OCI-LY1 (cell line): ENCODE results near the gene MCTP1.

Experiments
- H2AFZ ChIP-seq: fragments of 200-600 bp; sonication (generic), shearing (Covaris generic); 2 replicates; pipeline ENCODE4 v1.6.0; 2014; ENCODE audit warnings: antibody characterized with exemption, mild to moderate bottlenecking, low read length
- H3F3A ChIP-seq: fragments of 200-600 bp; sonication (generic), shearing (Covaris generic); 2 replicates; pipeline ENCODE4 v1.6.0; 2014; ENCODE audit warnings: mild to moderate bottlenecking, antibody characterized with exemption, low read length, moderate library complexity; ENCODE audit not compliant: insufficient read depth
- H3K27ac ChIP-seq: fragments of 200-600 bp; sonication (generic); 2 replicates; pipeline ENCODE4 v1.5.1; 2014; ENCODE audit warnings: low read length, mixed run types, mild to moderate bottlenecking, low read depth; ENCODE audit not compliant: poor library complexity, severe bottlenecking
- H3K27me3 ChIP-seq: fragments of 200-600 bp; sonication (generic); 2 replicates; pipeline ENCODE4 v1.6.0; 2014; ENCODE audit warnings: antibody characterized with exemption, mild to moderate bottlenecking, low read length, moderate library complexity; ENCODE audit not compliant: insufficient read depth
- H3K36me3 ChIP-seq: fragments of 200-600 bp; sonication (generic); 2 replicates; pipeline ENCODE4 v1.6.1; 2014; ENCODE audit warnings: mild to moderate bottlenecking, antibody characterized with exemption, low read length, moderate library complexity, mixed read lengths; ENCODE audit not compliant: insufficient read depth
- H3K4me1 ChIP-seq: fragments of 200-600 bp; sonication (generic); 2 replicates; pipeline ENCODE4 v1.5.1; 2014; ENCODE audit warnings: mild to moderate bottlenecking, low read length, moderate library complexity; ENCODE audit not compliant: insufficient read depth, severe bottlenecking
- H3K4me2 ChIP-seq: fragments of 200-600 bp; sonication (generic), shearing (Covaris generic); 2 replicates; pipeline ENCODE4 v1.6.1; 2014; ENCODE audit warnings: low read length
- H3K4me3 ChIP-seq: fragments of 200-600 bp; sonication (generic); 2 replicates; pipeline ENCODE4 v1.5.1; 2014; ENCODE audit warnings: low read length, low read depth, mild to moderate bottlenecking, mixed read lengths; ENCODE audit not compliant: poor library complexity, severe bottlenecking
- H3K79me2 ChIP-seq: fragments of 200-600 bp; shearing (Covaris generic); 2 replicates; pipeline ENCODE4 v1.6.1; 2016; ENCODE audit warnings: mixed run types, low read length, mixed read lengths; ENCODE audit not compliant: insufficient read depth
- H3K9ac ChIP-seq: fragments of 200-600 bp; sonication (generic), shearing (Covaris generic); 2 replicates; pipeline ENCODE4 v1.6.1; 2014; ENCODE audit warnings: mild to moderate bottlenecking, low read length, mixed read lengths
- H3K9me2 ChIP-seq: fragments of 200-600 bp; sonication (generic), shearing (Covaris generic); 2 replicates; pipeline ENCODE4 v1.6.1; 2014; ENCODE audit warnings: low read depth, mild to moderate bottlenecking, low read length, mixed read lengths
- H3K9me3 ChIP-seq: fragments of 200-600 bp; shearing (Covaris generic); 2 replicates; pipeline ENCODE4 v1.6.1; 2014; ENCODE audit warnings: low read length, mixed read lengths
- H4K20me1 ChIP-seq: fragments of 200-600 bp; sonication (generic), shearing (Covaris generic); 2 replicates; pipeline ENCODE4 v1.6.0; 2016; ENCODE audit warnings: mild to moderate bottlenecking, low read length; ENCODE audit not compliant: insufficient read depth
- EZH2 ChIP-seq: fragments of 200-600 bp; sonication (generic), shearing (Covaris generic); IDR thresholded peaks from 2 replicates; pipeline ENCODE4 v1.8.0; 2017; ENCODE audit warnings: borderline replicate concordance, mixed run types, mild to moderate bottlenecking, antibody characterized with exemption, low read length, moderate library complexity, mixed read lengths
- TF ChIP-seq, protein P1 (sequence below): fragments of 200-600 bp; sonication (generic), shearing (Covaris generic); IDR thresholded peaks from 2 replicates; pipeline ENCODE4 v1.5.1; 2017; ENCODE audit warnings: mild to moderate bottlenecking, antibody characterized with exemption, low read length, moderate library complexity, mixed read lengths

Gene MCTP1

DNA sequence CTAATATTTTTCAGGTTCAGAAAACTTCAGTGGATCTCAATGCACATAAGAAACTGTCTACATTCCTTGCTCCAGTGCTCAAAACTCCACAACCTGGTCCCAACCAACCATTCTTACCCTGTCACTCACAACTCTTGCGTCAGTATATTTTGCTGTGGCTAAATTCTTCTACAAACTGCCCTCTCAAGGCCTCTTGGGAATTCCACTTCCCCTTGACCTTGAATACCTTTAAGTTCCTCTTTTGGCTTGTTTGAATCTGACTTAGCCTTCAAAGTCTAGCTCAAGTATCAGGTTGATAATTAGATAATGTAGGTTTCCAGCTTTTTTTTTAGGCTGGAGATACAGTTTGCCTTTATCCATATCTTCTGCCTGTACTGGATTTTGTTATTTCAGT, 538.2 kb downstream of the MCTP1 start:
- Histone ChIP-seq H3K27me3 (no peaks in the 10 kb centered on the region), H3F3A (no peaks in the 10 kb centered on the region), H3K9ac (no peak overlapping the region), H3K4me3 (no peak overlapping the region), H3K4me1 (peaks cover 75% of the 10 kb centered on the region), H3K4me2 (peak overlapping the region; percentile 27; the same call in 1 of the 2 replicates), H3K9me2 (no peaks in the 10 kb centered on the region), H2AFZ (no peak overlapping the region), H3K9me3 (no peaks in the 10 kb centered on the region), H3K36me3 (no peaks in the 10 kb centered on the region), H4K20me1 (no peaks in the 10 kb centered on the region), H3K79me2 (no peaks in the 10 kb centered on the region), H3K27ac (peak overlapping the region; percentile 54)
- TF ChIP-seq, protein P1, sequence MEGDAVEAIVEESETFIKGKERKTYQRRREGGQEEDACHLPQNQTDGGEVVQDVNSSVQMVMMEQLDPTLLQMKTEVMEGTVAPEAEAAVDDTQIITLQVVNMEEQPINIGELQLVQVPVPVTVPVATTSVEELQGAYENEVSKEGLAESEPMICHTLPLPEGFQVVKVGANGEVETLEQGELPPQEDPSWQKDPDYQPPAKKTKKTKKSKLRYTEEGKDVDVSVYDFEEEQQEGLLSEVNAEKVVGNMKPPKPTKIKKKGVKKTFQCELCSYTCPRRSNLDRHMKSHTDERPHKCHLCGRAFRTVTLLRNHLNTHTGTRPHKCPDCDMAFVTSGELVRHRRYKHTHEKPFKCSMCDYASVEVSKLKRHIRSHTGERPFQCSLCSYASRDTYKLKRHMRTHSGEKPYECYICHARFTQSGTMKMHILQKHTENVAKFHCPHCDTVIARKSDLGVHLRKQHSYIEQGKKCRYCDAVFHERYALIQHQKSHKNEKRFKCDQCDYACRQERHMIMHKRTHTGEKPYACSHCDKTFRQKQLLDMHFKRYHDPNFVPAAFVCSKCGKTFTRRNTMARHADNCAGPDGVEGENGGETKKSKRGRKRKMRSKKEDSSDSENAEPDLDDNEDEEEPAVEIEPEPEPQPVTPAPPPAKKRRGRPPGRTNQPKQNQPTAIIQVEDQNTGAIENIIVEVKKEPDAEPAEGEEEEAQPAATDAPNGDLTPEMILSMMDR, result no peak
- TF ChIP-seq EZH2, result no peak

DNA sequence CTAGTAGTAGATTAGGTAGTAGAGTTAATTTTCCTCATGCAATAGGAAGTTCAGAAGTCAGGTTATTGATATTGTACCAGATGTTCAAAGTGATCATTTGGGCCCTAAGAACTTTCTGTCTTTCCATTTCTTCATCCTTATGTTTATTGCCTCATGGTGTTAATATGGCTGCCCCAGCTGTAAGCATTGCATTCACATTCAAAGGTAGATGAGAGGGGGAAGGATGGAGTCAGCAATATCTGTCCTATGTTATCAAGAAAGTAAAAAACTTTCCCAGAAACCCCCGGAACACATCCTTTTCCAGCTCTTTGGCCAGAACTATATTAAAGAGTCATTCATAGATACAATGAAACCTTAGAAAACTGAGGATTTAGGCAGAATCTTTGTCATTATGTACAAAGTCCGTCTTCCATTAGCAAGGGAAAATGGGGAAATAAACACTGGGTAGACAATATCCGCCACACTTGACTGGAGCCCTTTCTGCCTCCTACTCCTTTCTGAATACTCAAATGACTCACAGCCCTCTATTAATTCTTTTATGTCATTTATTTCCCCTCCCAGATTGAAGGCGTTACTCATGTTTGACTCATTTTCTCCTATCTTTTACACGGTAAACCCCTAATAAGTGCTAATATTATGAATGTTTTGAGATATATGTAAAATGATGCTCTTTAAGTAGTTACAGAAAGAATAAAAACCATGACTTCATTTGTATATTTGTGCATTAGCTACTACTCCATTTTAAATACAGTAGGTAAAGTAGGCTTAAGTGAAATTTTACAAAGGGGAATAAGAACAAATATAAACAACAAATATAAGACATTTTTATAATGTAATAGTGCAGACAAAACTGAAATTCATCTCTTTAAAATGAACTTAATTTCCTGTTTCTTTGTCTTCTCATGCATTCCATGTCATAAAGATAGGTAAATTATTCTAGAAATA, 538.8 kb downstream of the MCTP1 start:
- H3K9me3 ChIP-seq, result no peaks in the 10 kb centered on the region
- no peaks in the 10 kb centered on the region for H4K20me1 ChIP-seq
- no peak for TF ChIP-seq EZH2
- TF ChIP-seq, protein P1, result no peak
- no peak overlapping the region for H3K9ac ChIP-seq
- H3K4me1 ChIP-seq, result peaks cover 81% of the 10 kb centered on the region
- H3K36me3 ChIP-seq, result no peaks in the 10 kb centered on the region
- 0 out of 2 replicates have a peak overlapping the region, but pooled peaks have one; percentile 27 for H3K4me2 ChIP-seq
- no peaks in the 10 kb centered on the region for H3F3A ChIP-seq
- H3K27ac ChIP-seq, result peak overlapping the region; percentile 36
- H3K9me2 ChIP-seq, result no peaks in the 10 kb centered on the region
- H3K27me3 ChIP-seq, result no peaks in the 10 kb centered on the region
- no peak overlapping the region for H3K4me3 ChIP-seq
- H3K79me2 ChIP-seq, result no peaks in the 10 kb centered on the region
- H2AFZ ChIP-seq, result no peak overlapping the region

DNA sequence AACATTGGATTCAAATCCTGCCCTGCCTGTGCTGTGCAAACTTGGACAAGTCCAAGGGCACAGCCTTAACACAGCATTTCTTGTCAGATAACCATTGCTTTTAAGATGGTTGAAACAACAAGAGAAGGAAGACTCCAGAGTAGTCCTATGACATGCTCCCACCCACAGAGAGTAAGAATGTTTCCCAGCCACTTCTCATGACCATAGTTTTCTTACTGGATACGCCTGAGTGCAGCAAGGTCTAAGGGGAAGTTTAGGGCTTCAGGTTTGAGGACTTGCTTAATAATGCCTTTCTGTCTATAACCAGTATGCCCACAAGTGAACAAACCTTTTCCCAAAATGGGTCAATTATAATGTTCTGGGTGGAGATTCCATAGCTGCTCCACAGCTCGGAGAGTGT, 540.0 kb downstream of the MCTP1 start:
- TF ChIP-seq, protein P1, result no peak
- no peak for TF ChIP-seq EZH2
- no peaks in the 10 kb centered on the region for H3K79me2 ChIP-seq
- no peaks in the 10 kb centered on the region for H3F3A ChIP-seq
- H3K4me2 ChIP-seq, result no peak overlapping the region
- H3K27me3 ChIP-seq, result no peaks in the 10 kb centered on the region
- no peaks in the 10 kb centered on the region for H4K20me1 ChIP-seq
- H3K4me3 ChIP-seq, result no peak overlapping the region
- no peak overlapping the region for H2AFZ ChIP-seq
- H3K4me1 ChIP-seq, result peaks cover 77% of the 10 kb centered on the region
- no peaks in the 10 kb centered on the region for H3K9me2 ChIP-seq
- H3K36me3 ChIP-seq, result no peaks in the 10 kb centered on the region
- no peak overlapping the region for H3K27ac ChIP-seq
- H3K9ac ChIP-seq, result no peak overlapping the region
- H3K9me3 ChIP-seq, result no peaks in the 10 kb centered on the region
